Omental fat pad (tissue), 4 donors: ENCODE data around the gene MRS2. TPM values are rescaled to one million over a fixed set of nuclear protein-coding genes. Genes with fewer than 3 reads are reported as not detected.
A peak's percentile ranks its signal among the peaks of the same experiment; 100 is the strongest.
"Not testable (repeated sequence)": the region's sequence is repeated elsewhere in the genome, so short reads cannot be mapped to it uniquely, and the experiment has no call there.

Experiments used
- ATAC-seq: fragments of 150-250 bp; one replicate; pipeline ENCODE4 v1.9.1; 2016; ENCODE audit warnings: mild to moderate bottlenecking, moderate library complexity; ENCODE audit not compliant: low FRiP score
- DNase-seq: peaks from one replicate; pipeline ENCODE4 v3.0.0-alpha.2; 2019; ENCODE audit warnings: low spot score
- CTCF ChIP-seq, 3 donors: fragments of 450-650 bp; IDR thresholded peaks; one replicate each; pipeline ENCODE4 v1.5.1; 2016 to 2017; ENCODE audit warnings: antibody characterized with exemption in 3 of 3, mild to moderate bottlenecking in 3 of 3, moderate library complexity in 2 of 3
- total RNA-seq, 4 donors: library from RNA; depleted of rRNA; stranded (reverse); fragments of >200 nt; gene quantifications; one replicate each; pipeline ENCODE4 v1.1.0, GENCODE V29; 2016

Gene MRS2
- total RNA-seq, 4 donors from 2014 or later: 22.8 to 27.5 (median 24.8) TPM

GRCh38 chr6:24358219-24358821, 44.4 kb upstream of the MRS2 start:
- ATAC-seq: no peak

GRCh38 chr6:24359640-24360454, 42.9 kb upstream of the MRS2 start:
- TF ChIP-seq CTCF (IDR thresholded peaks at IDR 0.05): peak in 1 of 3 donors; percentile 22
- DNase-seq (no peak), ATAC-seq (peak; percentile 81)

More at GRCh38 chr6:24358219-24358821, 44.4 kb upstream of the MRS2 start:
- TF ChIP-seq CTCF (IDR thresholded peaks at IDR 0.05): no peak
- no peak for DNase-seq

- not testable (repeated sequence) for ATAC-seq, DNase-seq
Observed at GRCh38 chr6:24362363-24362762, 40.4 kb upstream of the MRS2 start.

GRCh38 chr6:24365103-24365633, 37.6 kb upstream of the MRS2 start:
- DNase-seq, ATAC-seq: not testable (repeated sequence)

- no peak for DNase-seq
- ATAC-seq: no peak
- TF ChIP-seq CTCF (IDR thresholded peaks at IDR 0.05): no peak
Observed at GRCh38 chr6:24374612-24375011, 28.1 kb upstream of the MRS2 start.

- TF ChIP-seq CTCF (IDR thresholded peaks at IDR 0.05): no peak
- no peak for ATAC-seq
- DNase-seq: no peak
Observed at GRCh38 chr6:24376871-24377270, 25.9 kb upstream of the MRS2 start.

- no peak for ATAC-seq
- DNase-seq: no peak
- no peak for TF ChIP-seq CTCF (IDR thresholded peaks at IDR 0.05)
Observed at GRCh38 chr6:24378473-24379097, 24.2 kb upstream of the MRS2 start.
